GM06990 (cell line): ENCODE results near the gene INHA.
A peak's percentile ranks its signal among the peaks of the same experiment; 100 is the strongest.

Source experiments
- DNase-seq: peaks from one replicate; pipeline ENCODE4 v3.0.0-alpha.2; 2011; ENCODE audit not compliant: insufficient read length; ENCODE audit errors: extremely low read depth
- H3K27me3 ChIP-seq: replicated peaks from 2 replicates; pipeline ENCODE4 v1.6.0; 2011; ENCODE audit warnings: low read length; ENCODE audit not compliant: control insufficient read depth, insufficient read depth
- H3K36me3 ChIP-seq: 2 replicates; pipeline ENCODE4 v1.5.1; 2011; ENCODE audit warnings: low read length; ENCODE audit not compliant: control insufficient read depth, insufficient read depth
- H3K4me3 ChIP-seq: replicated peaks from 2 replicates; pipeline ENCODE4 v1.5.1; 2011; ENCODE audit warnings: low read depth, mild to moderate bottlenecking, control low read depth, low read length
- TF ChIP-seq, protein P1 (sequence below): IDR thresholded peaks from 2 replicates; pipeline ENCODE4 v1.5.1; 2011; ENCODE audit warnings: low read length, control low read depth, mild to moderate bottlenecking, inconsistent platforms; ENCODE audit not compliant: insufficient read depth, poor library complexity, severe bottlenecking

INHA gene

DNA sequence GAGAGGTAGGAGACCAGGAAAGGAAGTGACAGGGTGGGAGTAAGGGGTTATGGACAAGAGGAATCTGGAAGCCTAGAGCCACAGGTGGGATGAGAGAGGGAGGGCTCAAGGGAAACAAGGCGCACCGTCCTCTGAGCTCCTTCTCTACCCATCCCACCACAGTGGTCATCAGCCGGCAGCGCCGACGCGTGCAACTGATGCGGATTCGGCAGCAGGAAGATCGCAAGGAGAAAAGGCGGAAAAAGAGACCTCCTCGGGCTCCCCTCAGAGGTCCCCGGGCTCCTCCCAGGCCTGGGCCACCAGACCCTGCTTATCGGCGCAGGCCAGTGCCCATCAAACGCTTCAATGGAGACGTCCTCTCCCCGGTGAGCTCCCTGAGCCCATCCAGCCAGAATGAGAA lies 23.1 kb upstream of the INHA start:
- TF ChIP-seq, protein P1, sequence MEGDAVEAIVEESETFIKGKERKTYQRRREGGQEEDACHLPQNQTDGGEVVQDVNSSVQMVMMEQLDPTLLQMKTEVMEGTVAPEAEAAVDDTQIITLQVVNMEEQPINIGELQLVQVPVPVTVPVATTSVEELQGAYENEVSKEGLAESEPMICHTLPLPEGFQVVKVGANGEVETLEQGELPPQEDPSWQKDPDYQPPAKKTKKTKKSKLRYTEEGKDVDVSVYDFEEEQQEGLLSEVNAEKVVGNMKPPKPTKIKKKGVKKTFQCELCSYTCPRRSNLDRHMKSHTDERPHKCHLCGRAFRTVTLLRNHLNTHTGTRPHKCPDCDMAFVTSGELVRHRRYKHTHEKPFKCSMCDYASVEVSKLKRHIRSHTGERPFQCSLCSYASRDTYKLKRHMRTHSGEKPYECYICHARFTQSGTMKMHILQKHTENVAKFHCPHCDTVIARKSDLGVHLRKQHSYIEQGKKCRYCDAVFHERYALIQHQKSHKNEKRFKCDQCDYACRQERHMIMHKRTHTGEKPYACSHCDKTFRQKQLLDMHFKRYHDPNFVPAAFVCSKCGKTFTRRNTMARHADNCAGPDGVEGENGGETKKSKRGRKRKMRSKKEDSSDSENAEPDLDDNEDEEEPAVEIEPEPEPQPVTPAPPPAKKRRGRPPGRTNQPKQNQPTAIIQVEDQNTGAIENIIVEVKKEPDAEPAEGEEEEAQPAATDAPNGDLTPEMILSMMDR, result no peak
- no peak for DNase-seq
- Histone ChIP-seq H3K4me3 (no peak overlapping the region), H3K27me3 (peaks cover 2% of the 10 kb centered on the region), H3K36me3 (no peaks in the 10 kb centered on the region)

DNA sequence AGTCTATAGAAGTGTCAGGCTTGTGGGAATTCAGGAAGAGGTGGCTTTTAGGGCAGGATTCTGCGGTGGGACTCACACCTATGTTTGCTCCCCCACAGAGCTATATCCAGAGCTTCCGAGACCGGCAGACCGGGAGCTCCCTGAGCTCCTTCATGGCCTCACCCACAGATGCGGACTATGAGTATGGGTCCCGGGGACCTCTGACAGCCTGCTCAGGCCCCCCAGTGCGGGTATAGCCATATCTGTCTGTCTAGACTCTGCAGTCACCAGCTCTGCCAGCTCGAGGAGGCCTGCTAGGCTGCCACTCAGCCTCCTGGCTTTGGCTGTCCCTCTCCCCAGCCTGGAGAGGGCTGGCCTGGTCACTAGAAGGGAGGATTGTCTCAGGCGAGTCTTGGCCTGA lies 22.5 kb upstream of the INHA start:
- no peak for DNase-seq
- Histone ChIP-seq H3K36me3 (no peaks in the 10 kb centered on the region), H3K27me3 (peaks cover 2% of the 10 kb centered on the region), H3K4me3 (no peak overlapping the region)
- TF ChIP-seq, protein P1, result no peak

DNA sequence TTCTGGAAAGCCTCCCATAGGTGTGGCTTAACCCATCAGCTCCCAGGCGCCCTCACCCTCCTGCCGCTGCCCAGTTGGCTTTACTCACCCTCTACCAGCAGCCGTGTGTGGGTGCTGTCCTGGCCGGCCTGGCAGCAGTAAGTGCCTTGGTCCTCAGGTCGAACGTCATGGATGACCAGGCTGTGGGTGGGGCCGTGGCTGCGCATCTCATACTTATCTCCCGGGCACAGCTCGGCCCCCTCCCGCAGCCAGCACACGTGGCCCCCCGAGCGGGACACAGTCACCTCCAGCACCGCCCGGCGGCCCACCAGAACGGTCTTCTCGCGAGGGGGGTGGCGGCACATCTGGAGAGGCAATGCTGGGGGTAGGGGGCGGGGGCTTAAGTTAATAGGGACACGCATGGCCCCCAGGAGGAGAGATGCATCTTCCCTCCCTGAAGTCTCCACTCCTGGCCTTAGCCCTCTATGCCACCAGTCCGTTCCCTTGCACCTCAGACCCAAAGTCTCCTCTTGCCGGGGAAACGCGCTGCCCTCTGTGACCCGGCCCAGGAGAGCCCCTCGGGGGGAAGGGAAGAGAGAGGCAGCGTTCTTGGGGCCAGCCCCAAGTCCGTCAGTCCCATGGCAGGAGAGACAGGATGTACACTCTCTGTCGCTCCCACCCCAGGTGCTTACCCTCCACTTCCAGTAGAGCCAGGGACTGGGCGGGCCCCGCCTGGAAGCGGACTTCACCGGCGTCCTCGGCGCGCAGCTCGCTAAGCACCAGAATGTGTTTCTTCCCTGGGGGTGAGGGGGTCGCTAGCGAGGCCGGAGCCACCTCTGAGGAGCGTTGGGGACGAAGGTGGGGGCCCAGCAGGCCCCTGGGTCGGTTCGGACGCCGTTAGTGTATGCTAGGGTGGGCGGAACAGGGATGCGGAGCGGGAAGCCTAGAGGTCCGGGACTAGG lies 20.4 kb upstream of the INHA start:
- peak; percentile 36 for DNase-seq
- peaks cover 2% of the 10 kb centered on the region for H3K27me3 ChIP-seq
- peak overlapping the region; percentile 59 for H3K4me3 ChIP-seq
- H3K36me3 ChIP-seq, result no peaks in the 10 kb centered on the region
- TF ChIP-seq, protein P1, result no peak

DNA sequence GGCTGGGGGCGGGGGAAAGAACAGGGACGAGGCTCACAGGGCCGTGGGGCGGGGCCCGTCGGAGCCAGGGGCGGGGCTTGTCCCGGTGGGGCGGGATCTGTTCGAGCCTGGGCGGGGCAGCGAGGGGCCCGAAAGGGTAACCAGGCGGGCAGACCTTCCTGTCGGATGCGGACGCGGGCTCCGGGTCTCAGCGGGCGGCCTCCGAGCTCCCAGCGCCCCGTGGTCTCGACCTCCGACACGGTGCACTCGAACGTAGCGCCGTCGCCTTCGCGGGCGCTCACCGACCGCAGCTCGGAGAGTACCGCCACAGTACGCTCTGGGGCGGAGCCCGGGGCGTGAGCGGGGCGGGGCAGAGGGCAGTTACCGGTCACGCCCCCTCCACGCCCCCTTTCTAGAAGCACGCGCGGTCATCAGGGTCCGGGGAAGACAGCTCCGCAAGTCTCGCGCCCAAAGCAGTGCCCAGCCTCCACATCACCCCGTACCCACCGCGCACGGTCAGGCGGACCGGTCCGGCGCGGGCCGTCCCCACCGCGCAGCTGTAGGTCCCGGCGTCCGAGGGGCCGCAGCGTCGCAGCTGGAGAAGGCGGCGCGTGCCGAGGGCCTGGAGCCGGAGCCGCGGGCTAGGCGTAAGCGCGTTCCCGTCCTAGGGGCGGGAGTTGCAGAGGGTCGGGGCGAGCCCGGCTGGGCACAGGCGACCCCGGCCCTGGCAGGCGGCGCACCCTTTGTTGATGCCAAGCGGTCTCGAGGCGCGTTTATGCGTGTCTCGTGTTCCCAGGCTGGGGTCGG lies 19.5 kb upstream of the INHA start:
- Histone ChIP-seq H3K4me3 (peak overlapping the region; percentile 59), H3K36me3 (no peaks in the 10 kb centered on the region), H3K27me3 (peaks cover 2% of the 10 kb centered on the region)
- TF ChIP-seq, protein P1, result no peak
- DNase-seq, result peak; percentile 86

DNA sequence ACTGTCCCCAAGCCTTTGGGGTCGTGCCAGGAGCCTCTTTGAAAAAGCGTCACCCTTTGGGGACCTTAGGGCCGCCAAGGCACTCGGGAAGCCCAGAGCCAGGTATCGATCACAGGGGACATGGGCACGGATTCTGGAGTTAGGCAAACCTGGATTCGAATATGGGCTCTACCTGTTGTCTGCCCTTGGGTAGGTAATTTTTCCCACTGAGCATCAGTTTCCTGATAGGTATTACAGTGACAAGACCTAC lies 19.0 kb upstream of the INHA start:
- H3K36me3 ChIP-seq, result no peaks in the 10 kb centered on the region
- H3K4me3 ChIP-seq, result no peak overlapping the region
- TF ChIP-seq, protein P1, result no peak
- peaks cover 2% of the 10 kb centered on the region for H3K27me3 ChIP-seq
- DNase-seq, result no peak
